ENCODE results near the gene SLX4. TPM values are rescaled to one million over a fixed set of nuclear protein-coding genes. Genes with fewer than 3 reads are reported as not detected.

Gene SLX4
- total and polyA plus RNA-seq, 2 donors = 2.0 to 2.9 TPM

DNA sequence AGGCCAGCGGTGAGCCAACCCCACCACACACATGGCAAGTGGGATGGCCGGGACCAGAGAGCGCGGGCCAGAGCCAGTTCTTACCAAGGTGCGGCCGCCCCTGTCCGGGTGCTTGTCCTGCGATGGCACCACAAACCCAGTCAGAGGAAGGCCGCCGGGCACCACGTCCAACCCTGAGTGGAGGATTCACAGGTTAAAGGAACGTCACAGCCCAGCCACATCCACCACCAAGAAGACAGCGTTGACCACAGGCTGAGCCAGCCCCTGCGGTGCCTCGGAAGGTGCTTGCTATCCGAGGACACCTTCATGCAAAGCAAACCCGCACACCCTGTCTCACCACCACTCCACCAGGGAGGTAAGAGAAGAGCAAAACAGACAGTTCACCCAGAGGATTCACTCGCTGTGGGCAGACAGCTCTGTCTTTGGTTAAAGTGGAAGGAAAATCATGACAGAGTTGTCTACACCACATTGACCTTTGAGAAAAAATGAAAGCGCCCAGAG lies 15.8 kb downstream of the SLX4 start:
- H3K9me3 ChIP-seq (ENCODE audit: control insufficient read depth in 2 of 2, insufficient read depth in 1 of 2, low read length in 1 of 2) = peaks cover 3 to 11% of the 10 kb centered on the region in 2 donors
- WGBS = 98% methylated on average over 19 of the region's 19 CpGs
- no peaks in the 10 kb centered on the region for H3K4me1 ChIP-seq (ENCODE audit: control insufficient read depth in 2 of 2, insufficient read depth in 2 of 2, low read length in 2 of 2)
- peaks cover 33 to 60% of the 10 kb centered on the region in 2 donors for H3K36me3 ChIP-seq (ENCODE audit: control insufficient read depth in 2 of 2, insufficient read depth in 2 of 2, low read length in 1 of 2)
- no peak overlapping the region for H3K4me3 ChIP-seq (ENCODE audit: low read length in 2 of 2)
- no peak overlapping the region for H3K27ac ChIP-seq (ENCODE audit: low read depth in 1 of 2, low read length in 1 of 2)
- DNase-seq (ENCODE audit: low read depth in 6 of 9, low spot score in 9 of 9) = no peak
- H3K27me3 ChIP-seq (ENCODE audit: control insufficient read depth in 2 of 2, insufficient read depth in 1 of 2, low read length in 1 of 2) = no peaks in the 10 kb centered on the region

DNA sequence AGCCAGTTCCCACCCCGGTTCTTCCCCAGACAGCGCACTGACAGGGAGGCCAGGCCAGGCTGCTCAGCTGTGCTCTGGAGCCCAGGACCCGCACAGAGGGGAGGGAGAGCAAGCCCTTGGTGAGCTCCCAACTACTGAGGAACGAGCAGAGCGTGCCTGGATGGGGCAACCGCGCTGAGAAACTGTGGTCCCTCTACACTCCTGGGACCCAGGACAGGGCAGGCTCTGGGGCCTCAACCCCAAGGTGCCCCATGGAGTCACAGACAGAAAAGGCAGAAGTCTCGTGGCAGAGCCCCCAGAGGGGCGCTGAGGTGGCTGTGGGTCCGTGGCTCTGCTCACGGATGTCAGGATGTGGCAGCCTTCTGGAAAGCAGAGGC lies 16.3 kb downstream of the SLX4 start:
- H3K4me3 ChIP-seq (ENCODE audit: low read length in 2 of 2) = no peak overlapping the region
- WGBS = over 99% methylated on average over 11 of the region's 11 CpGs
- H3K36me3 ChIP-seq (ENCODE audit: control insufficient read depth in 2 of 2, insufficient read depth in 2 of 2, low read length in 1 of 2) = peaks cover 35 to 59% of the 10 kb centered on the region in 2 donors
- no peaks in the 10 kb centered on the region for H3K27me3 ChIP-seq (ENCODE audit: control insufficient read depth in 2 of 2, insufficient read depth in 1 of 2, low read length in 1 of 2)
- H3K9me3 ChIP-seq (ENCODE audit: control insufficient read depth in 2 of 2, insufficient read depth in 1 of 2, low read length in 1 of 2) = peaks cover 3 to 7% of the 10 kb centered on the region in 2 donors
- H3K27ac ChIP-seq (ENCODE audit: low read depth in 1 of 2, low read length in 1 of 2) = no peak overlapping the region
- no peaks in the 10 kb centered on the region for H3K4me1 ChIP-seq (ENCODE audit: control insufficient read depth in 2 of 2, insufficient read depth in 2 of 2, low read length in 2 of 2)
- DNase-seq (ENCODE audit: low read depth in 6 of 9, low spot score in 9 of 9) = no peak

DNA sequence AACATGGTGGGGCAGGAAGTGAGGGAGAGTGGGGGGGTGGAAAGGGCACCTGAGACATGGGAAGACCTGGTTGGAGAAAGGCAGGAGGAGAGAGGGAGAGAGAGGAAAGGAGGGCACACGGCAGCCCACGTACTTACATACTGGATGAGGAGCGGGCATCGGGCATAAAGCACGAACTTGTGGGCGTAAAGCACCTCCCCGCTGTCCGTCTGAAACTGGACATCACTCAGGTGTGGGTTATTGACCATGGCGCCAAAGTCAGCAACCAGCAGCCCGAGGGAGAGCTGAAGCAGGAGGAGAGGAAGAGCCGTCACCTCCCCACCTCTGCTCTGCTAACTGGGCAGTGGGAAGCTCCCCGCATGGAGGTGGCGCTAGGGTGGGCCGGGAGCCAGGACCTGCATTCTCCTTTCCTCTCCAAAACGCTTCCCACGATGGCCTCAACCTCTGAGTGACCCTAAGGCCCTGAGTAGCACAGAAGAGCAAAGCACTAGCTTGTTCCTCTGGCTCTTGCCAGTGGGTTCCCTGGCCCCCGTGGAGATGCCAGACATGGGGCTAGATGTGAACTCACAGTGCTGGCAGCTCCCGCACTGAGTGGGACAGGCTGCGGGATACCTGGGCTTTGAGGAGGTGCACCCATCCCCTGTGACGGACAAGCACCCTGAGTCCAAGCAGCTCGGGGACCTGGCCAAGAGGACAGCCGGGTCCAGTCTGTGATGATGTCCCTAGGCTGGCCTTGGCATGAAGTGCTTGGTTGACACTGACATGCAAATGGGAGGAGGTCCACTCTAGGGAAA lies 16.9 kb downstream of the SLX4 start:
- Histone ChIP-seq H3K4me1 (ENCODE audit: control insufficient read depth in 2 of 2, insufficient read depth in 2 of 2, low read length in 2 of 2) (no peaks in the 10 kb centered on the region), H3K27ac (ENCODE audit: low read depth in 1 of 2, low read length in 1 of 2) (no peak overlapping the region), H3K4me3 (ENCODE audit: low read length in 2 of 2) (no peak overlapping the region), H3K27me3 (ENCODE audit: control insufficient read depth in 2 of 2, insufficient read depth in 1 of 2, low read length in 1 of 2) (no peaks in the 10 kb centered on the region), H3K9me3 (ENCODE audit: control insufficient read depth in 2 of 2, insufficient read depth in 1 of 2, low read length in 1 of 2) (peaks cover 0 to 1% of the 10 kb centered on the region in 2 donors), H3K36me3 (ENCODE audit: control insufficient read depth in 2 of 2, insufficient read depth in 2 of 2, low read length in 1 of 2) (peaks cover 32 to 54% of the 10 kb centered on the region in 2 donors)
- WGBS = 98% methylated on average over 22 of the region's 22 CpGs
- no peak for DNase-seq (ENCODE audit: low read depth in 6 of 9, low spot score in 9 of 9)

DNA sequence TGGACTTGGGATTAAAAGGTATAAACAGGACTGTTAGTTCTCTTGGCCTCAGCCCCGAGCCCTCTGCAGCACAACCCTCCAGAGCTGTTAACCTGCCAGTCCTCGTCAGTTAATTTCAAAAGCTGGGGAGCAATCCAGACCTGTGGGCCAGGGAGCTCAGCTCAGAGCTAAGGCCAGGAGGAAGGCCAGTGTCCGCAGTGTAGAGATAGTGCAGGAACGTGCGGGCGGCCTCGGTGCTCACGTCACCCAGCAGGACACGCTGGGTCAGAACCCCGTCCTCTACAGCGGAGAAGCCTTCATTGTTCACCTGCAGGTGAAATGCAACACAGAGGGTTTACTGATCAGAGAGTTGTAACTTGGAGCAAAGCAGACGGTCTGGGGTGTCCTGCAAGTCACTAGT lies 18.8 kb downstream of the SLX4 start:
- WGBS = 99% methylated on average over 12 of the region's 12 CpGs
- H3K4me3 ChIP-seq (ENCODE audit: low read length in 2 of 2) = no peak overlapping the region
- peaks cover 30 to 52% of the 10 kb centered on the region in 2 donors for H3K36me3 ChIP-seq (ENCODE audit: control insufficient read depth in 2 of 2, insufficient read depth in 2 of 2, low read length in 1 of 2)
- H3K4me1 ChIP-seq (ENCODE audit: control insufficient read depth in 2 of 2, insufficient read depth in 2 of 2, low read length in 2 of 2) = peaks cover 0 to 3% of the 10 kb centered on the region in 2 donors
- no peak overlapping the region for H3K27ac ChIP-seq (ENCODE audit: low read depth in 1 of 2, low read length in 1 of 2)
- DNase-seq (ENCODE audit: low read depth in 6 of 9, low spot score in 9 of 9) = no peak
- H3K9me3 ChIP-seq (ENCODE audit: control insufficient read depth in 2 of 2, insufficient read depth in 1 of 2, low read length in 1 of 2) = no peaks in the 10 kb centered on the region
- H3K27me3 ChIP-seq (ENCODE audit: control insufficient read depth in 2 of 2, insufficient read depth in 1 of 2, low read length in 1 of 2) = no peaks in the 10 kb centered on the region

DNA sequence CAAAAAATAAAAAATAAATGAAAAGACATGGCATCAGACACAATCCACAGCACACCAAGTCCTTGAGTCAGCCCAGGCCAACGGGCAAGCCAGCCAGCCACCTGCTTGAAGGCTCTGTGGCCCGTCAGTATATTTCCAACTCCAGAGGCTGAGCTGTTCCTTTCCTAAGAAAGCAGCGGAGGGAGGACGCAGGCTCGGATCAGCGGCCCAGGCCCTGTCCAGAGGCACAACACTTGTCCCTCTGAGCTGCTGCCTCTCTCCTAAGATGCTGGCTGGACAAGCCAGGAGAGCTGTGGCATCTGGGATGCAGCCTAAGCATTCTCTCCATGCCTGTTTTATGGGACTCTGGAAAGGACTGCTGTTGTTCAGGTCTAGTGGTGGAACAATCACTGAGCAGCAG lies 19.4 kb downstream of the SLX4 start:
- Histone ChIP-seq H3K4me1 (ENCODE audit: control insufficient read depth in 2 of 2, insufficient read depth in 2 of 2, low read length in 2 of 2) (peaks cover 0 to 8% of the 10 kb centered on the region in 2 donors), H3K27me3 (ENCODE audit: control insufficient read depth in 2 of 2, insufficient read depth in 1 of 2, low read length in 1 of 2) (no peaks in the 10 kb centered on the region), H3K4me3 (ENCODE audit: low read length in 2 of 2) (no peak overlapping the region), H3K27ac (ENCODE audit: low read depth in 1 of 2, low read length in 1 of 2) (no peak overlapping the region), H3K36me3 (ENCODE audit: control insufficient read depth in 2 of 2, insufficient read depth in 2 of 2, low read length in 1 of 2) (peaks cover 30 to 49% of the 10 kb centered on the region in 2 donors), H3K9me3 (ENCODE audit: control insufficient read depth in 2 of 2, insufficient read depth in 1 of 2, low read length in 1 of 2) (no peaks in the 10 kb centered on the region)
- 99% methylated on average over 6 of the region's 6 CpGs for WGBS
- DNase-seq (ENCODE audit: low read depth in 6 of 9, low spot score in 9 of 9) = no peak

DNA sequence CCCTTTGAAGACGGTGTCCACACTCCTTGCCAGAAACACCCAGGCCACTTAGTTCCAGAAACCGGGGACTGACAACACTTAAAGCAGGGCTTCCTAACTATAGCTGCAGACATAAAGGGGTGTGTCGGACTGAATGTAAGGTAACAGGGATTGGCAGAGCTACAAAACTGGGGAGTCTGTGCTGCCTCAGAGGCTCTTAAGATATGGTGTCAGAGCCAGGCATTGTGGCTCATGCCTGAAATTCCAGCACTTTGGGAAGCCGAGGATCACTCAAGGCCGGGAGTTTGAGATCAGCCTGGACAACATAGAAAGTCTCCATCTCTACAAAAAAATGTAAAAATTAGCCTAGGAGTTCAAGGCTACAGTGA lies 20.0 kb downstream of the SLX4 start:
- DNase-seq (ENCODE audit: low read depth in 6 of 9, low spot score in 9 of 9) = no peak
- H3K27me3 ChIP-seq (ENCODE audit: control insufficient read depth in 2 of 2, insufficient read depth in 1 of 2, low read length in 1 of 2) = no peaks in the 10 kb centered on the region
- H3K9me3 ChIP-seq (ENCODE audit: control insufficient read depth in 2 of 2, insufficient read depth in 1 of 2, low read length in 1 of 2) = no peaks in the 10 kb centered on the region
- no peak overlapping the region for H3K4me3 ChIP-seq (ENCODE audit: low read length in 2 of 2)
- no peak overlapping the region for H3K27ac ChIP-seq (ENCODE audit: low read depth in 1 of 2, low read length in 1 of 2)
- WGBS = 98% methylated on average over 5 of the region's 5 CpGs
- peaks cover 29 to 49% of the 10 kb centered on the region in 2 donors for H3K36me3 ChIP-seq (ENCODE audit: control insufficient read depth in 2 of 2, insufficient read depth in 2 of 2, low read length in 1 of 2)
- H3K4me1 ChIP-seq (ENCODE audit: control insufficient read depth in 2 of 2, insufficient read depth in 2 of 2, low read length in 2 of 2) = peaks cover 0 to 8% of the 10 kb centered on the region in 2 donors

DNA sequence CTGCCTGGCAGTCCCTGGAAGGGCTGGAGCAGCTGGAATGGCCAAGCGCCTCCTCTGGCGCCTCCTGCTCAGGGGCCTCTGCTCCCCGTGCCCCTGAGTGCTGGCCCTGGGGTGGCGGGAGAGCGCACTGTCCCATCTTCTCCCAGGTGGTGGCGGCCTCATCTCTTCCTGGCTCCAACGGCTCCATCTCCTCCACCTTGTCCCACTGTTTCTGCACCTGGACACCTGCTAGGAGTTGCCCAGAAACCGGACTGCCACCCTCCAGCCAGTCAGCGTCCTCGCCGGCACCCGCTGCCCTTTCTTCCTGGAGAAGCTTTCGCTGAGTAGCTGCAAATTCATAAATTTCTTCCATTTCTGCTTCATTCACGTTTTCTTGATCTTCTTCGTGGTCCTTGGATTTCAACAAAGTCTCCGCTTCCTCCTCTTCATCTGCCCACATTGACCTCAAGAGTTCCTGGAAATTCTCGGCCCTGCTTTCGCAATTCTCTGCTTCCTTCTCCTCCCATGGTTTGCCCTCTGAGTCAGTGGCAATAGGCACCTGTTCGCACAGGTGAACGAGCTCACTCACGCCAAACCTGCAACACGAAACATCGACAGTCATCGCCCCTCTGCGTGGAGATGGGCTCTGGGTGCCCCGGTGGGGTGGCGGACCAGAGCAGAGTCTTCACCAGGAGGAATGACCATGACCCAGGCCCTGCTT lies 20.5 kb downstream of the SLX4 start:
- H3K9me3 ChIP-seq (ENCODE audit: control insufficient read depth in 2 of 2, insufficient read depth in 1 of 2, low read length in 1 of 2) = no peaks in the 10 kb centered on the region
- H3K27ac ChIP-seq (ENCODE audit: low read depth in 1 of 2, low read length in 1 of 2) = no peak overlapping the region
- WGBS = 98% methylated on average over 27 of the region's 27 CpGs
- H3K4me3 ChIP-seq (ENCODE audit: low read length in 2 of 2) = no peak overlapping the region
- DNase-seq (ENCODE audit: low read depth in 6 of 9, low spot score in 9 of 9) = no peak
- H3K27me3 ChIP-seq (ENCODE audit: control insufficient read depth in 2 of 2, insufficient read depth in 1 of 2, low read length in 1 of 2) = no peaks in the 10 kb centered on the region
- peaks cover 0 to 8% of the 10 kb centered on the region in 2 donors for H3K4me1 ChIP-seq (ENCODE audit: control insufficient read depth in 2 of 2, insufficient read depth in 2 of 2, low read length in 2 of 2)
- H3K36me3 ChIP-seq (ENCODE audit: control insufficient read depth in 2 of 2, insufficient read depth in 2 of 2, low read length in 1 of 2) = peaks cover 25 to 46% of the 10 kb centered on the region in 2 donors

DNA sequence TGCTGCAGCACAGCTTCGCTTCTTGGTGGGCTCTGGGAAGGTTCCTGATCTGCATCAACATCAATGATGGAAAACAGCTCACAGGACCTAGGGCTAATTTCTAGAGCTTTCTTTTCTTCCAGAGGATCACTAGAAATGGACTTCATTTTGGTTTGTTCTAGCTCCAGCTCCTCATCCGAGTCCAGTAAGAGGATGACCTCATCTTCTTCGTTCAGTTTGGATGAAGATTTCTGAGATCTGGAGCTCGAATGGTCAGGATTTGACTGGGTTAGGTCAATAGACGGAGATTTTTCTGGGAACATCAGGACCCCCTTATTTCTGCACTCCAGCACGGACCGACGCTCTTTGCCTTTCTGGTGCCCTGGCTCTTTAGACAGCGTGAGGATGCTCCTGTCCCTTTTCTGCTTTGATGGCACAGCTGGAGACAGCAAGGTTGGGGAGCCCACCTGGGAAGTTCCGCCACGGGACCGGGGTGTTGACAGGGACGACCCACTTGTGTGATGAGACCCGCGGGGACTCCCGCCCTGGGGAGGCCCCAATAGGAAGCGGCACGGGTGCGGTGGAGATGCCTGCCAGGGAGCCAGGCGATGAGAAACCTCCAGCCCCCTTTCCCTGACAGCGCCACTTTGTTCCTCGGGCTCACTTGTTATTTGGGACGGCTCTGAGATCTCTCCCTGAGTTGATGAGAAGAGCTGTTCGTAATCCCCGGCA lies 21.3 kb downstream of the SLX4 start:
- H3K27ac ChIP-seq (ENCODE audit: low read depth in 1 of 2, low read length in 1 of 2) = no peak overlapping the region
- peaks cover 0 to 8% of the 10 kb centered on the region in 2 donors for H3K4me1 ChIP-seq (ENCODE audit: control insufficient read depth in 2 of 2, insufficient read depth in 2 of 2, low read length in 2 of 2)
- H3K9me3 ChIP-seq (ENCODE audit: control insufficient read depth in 2 of 2, insufficient read depth in 1 of 2, low read length in 1 of 2) = no peaks in the 10 kb centered on the region
- H3K36me3 ChIP-seq (ENCODE audit: control insufficient read depth in 2 of 2, insufficient read depth in 2 of 2, low read length in 1 of 2) = peaks cover 24 to 48% of the 10 kb centered on the region in 2 donors
- no peak overlapping the region for H3K4me3 ChIP-seq (ENCODE audit: low read length in 2 of 2)
- WGBS = 98% methylated on average over 25 of the region's 25 CpGs
- DNase-seq (ENCODE audit: low read depth in 6 of 9, low spot score in 9 of 9) = no peak
- no peaks in the 10 kb centered on the region for H3K27me3 ChIP-seq (ENCODE audit: control insufficient read depth in 2 of 2, insufficient read depth in 1 of 2, low read length in 1 of 2)
